ENCODE data around the gene MRAP2.
"Not testable (repeated sequence)": the region's sequence is repeated elsewhere in the genome, so short reads cannot be mapped to it uniquely, and the experiment has no call there.

DNA sequence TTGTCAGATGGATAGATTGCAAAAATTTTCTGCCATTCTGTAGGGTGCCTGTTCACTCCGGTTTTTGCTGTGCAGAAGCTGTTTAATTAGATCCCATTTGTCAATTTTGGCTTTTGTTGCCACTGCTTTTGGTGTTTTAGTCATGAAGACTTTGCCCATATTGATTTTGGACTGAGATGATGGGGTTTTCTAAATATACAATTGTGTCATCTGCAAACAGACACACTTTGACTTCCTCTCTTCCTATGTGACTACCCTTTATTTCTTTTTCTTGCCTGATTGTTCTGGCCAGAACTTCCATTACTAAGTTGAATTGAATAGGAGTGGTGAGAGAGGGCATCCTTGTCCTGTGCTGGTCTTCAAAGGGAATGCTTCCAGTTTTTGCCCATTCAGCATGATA lies 96.0 kb downstream of the MRAP2 start:
- TF ChIP-seq, protein P1, sequence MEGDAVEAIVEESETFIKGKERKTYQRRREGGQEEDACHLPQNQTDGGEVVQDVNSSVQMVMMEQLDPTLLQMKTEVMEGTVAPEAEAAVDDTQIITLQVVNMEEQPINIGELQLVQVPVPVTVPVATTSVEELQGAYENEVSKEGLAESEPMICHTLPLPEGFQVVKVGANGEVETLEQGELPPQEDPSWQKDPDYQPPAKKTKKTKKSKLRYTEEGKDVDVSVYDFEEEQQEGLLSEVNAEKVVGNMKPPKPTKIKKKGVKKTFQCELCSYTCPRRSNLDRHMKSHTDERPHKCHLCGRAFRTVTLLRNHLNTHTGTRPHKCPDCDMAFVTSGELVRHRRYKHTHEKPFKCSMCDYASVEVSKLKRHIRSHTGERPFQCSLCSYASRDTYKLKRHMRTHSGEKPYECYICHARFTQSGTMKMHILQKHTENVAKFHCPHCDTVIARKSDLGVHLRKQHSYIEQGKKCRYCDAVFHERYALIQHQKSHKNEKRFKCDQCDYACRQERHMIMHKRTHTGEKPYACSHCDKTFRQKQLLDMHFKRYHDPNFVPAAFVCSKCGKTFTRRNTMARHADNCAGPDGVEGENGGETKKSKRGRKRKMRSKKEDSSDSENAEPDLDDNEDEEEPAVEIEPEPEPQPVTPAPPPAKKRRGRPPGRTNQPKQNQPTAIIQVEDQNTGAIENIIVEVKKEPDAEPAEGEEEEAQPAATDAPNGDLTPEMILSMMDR (IDR thresholded peaks at IDR 0.05; ENCODE audit: low read length), result not testable (repeated sequence)
- TF ChIP-seq EZH2 (IDR thresholded peaks at IDR 0.05; ENCODE audit: borderline replicate concordance, low read length), result not testable (repeated sequence)

Data from OCI-LY1 (cell line).